ENCODE measurements around the gene MUC22.

The MUC22 gene

DNA sequence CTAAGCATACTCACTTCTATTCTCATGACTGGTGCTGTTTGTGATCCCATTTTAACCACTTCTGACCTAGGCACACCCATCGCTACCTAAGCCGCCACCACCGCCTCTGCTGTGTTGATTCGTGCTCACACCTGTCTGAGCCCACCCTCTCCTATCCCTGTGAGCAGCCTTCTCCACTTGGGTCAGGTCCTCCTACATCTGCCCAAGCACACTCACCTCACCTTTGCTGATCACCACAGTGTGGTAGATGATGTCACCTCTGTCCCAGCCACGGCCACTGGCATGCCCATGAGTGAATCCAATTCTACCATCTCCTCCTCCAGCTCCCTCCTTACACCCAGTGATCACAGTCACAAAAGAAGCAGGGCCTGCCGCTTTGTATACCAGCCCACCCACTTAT lies 20.8 kb downstream of the MUC22 start:
- no peak overlapping the region for H3K9ac ChIP-seq (ENCODE audit: low read length)
- no peak overlapping the region for H2AFZ ChIP-seq (ENCODE audit: low read depth, low read length, severe bottlenecking)
- H3K4me3 ChIP-seq (ENCODE audit: insufficient read depth, low read length, poor library complexity, severe bottlenecking): no peak overlapping the region
- no peaks in the 10 kb centered on the region for H3K9me2 ChIP-seq (replicated peaks; ENCODE audit: insufficient read depth, low read length)
- no peak for TF ChIP-seq EZH2phosphoT487 (conservative IDR thresholded peaks at IDR 0.05; ENCODE audit: low read length)
- TF ChIP-seq, protein P1, sequence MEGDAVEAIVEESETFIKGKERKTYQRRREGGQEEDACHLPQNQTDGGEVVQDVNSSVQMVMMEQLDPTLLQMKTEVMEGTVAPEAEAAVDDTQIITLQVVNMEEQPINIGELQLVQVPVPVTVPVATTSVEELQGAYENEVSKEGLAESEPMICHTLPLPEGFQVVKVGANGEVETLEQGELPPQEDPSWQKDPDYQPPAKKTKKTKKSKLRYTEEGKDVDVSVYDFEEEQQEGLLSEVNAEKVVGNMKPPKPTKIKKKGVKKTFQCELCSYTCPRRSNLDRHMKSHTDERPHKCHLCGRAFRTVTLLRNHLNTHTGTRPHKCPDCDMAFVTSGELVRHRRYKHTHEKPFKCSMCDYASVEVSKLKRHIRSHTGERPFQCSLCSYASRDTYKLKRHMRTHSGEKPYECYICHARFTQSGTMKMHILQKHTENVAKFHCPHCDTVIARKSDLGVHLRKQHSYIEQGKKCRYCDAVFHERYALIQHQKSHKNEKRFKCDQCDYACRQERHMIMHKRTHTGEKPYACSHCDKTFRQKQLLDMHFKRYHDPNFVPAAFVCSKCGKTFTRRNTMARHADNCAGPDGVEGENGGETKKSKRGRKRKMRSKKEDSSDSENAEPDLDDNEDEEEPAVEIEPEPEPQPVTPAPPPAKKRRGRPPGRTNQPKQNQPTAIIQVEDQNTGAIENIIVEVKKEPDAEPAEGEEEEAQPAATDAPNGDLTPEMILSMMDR (IDR thresholded peaks at IDR 0.05; ENCODE audit: insufficient read depth, low read length, poor library complexity, severe bottlenecking): no peak
- no peaks in the 10 kb centered on the region for H3K36me3 ChIP-seq (ENCODE audit: low read length)
- no peaks in the 10 kb centered on the region for H3K79me2 ChIP-seq (ENCODE audit: insufficient read depth, low read length)
- no peak overlapping the region for H3K27ac ChIP-seq (ENCODE audit: low read depth, low read length)
- no peak overlapping the region for H3K4me2 ChIP-seq (ENCODE audit: low read depth, low read length, poor library complexity, severe bottlenecking)
- no peaks in the 10 kb centered on the region for H3K27me3 ChIP-seq (ENCODE audit: low read length)
- no peaks in the 10 kb centered on the region for H4K20me1 ChIP-seq (ENCODE audit: low read depth, low read length)
- H3K9me3 ChIP-seq (ENCODE audit: insufficient read depth, low read length): no peaks in the 10 kb centered on the region
- H3F3A ChIP-seq (ENCODE audit: insufficient read depth): no peaks in the 10 kb centered on the region

DNA sequence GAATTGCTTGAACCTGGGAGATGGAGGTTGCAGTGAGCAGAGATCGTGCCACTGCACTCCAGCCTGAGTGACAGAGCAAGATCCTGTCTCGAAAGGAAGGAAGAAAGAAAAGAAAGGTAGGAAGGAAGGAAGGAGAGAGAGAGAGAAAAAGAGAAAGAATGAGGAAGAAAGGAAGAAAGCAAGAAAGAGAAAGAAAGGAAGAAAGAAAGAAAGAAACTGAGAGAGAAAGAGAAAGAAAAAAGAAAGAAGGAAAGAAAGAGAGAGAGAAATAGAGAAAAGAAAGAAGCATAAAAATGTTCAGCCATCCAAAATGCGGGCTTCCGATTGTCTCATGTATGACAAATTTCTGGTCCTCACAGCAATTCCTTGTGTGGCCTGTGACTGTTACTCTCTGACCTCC lies 22.8 kb downstream of the MUC22 start:
- H3K4me2 ChIP-seq (ENCODE audit: low read depth, low read length, poor library complexity, severe bottlenecking): no peak overlapping the region
- H3K9me2 ChIP-seq (replicated peaks; ENCODE audit: insufficient read depth, low read length): no peaks in the 10 kb centered on the region
- H2AFZ ChIP-seq (ENCODE audit: low read depth, low read length, severe bottlenecking): no peak overlapping the region
- H3K9me3 ChIP-seq (ENCODE audit: insufficient read depth, low read length): no peaks in the 10 kb centered on the region
- TF ChIP-seq EZH2phosphoT487 (conservative IDR thresholded peaks at IDR 0.05; ENCODE audit: low read length): no peak
- TF ChIP-seq, protein P1 (IDR thresholded peaks at IDR 0.05; ENCODE audit: insufficient read depth, low read length, poor library complexity, severe bottlenecking): no peak
- H3K79me2 ChIP-seq (ENCODE audit: insufficient read depth, low read length): no peaks in the 10 kb centered on the region
- no peaks in the 10 kb centered on the region for H3F3A ChIP-seq (ENCODE audit: insufficient read depth)
- no peak overlapping the region for H3K4me3 ChIP-seq (ENCODE audit: insufficient read depth, low read length, poor library complexity, severe bottlenecking)
- H4K20me1 ChIP-seq (ENCODE audit: low read depth, low read length): no peaks in the 10 kb centered on the region
- no peak overlapping the region for H3K27ac ChIP-seq (ENCODE audit: low read depth, low read length)
- H3K36me3 ChIP-seq (ENCODE audit: low read length): no peaks in the 10 kb centered on the region
- no peak overlapping the region for H3K9ac ChIP-seq (ENCODE audit: low read length)
- H3K27me3 ChIP-seq (ENCODE audit: low read length): no peaks in the 10 kb centered on the region

DNA sequence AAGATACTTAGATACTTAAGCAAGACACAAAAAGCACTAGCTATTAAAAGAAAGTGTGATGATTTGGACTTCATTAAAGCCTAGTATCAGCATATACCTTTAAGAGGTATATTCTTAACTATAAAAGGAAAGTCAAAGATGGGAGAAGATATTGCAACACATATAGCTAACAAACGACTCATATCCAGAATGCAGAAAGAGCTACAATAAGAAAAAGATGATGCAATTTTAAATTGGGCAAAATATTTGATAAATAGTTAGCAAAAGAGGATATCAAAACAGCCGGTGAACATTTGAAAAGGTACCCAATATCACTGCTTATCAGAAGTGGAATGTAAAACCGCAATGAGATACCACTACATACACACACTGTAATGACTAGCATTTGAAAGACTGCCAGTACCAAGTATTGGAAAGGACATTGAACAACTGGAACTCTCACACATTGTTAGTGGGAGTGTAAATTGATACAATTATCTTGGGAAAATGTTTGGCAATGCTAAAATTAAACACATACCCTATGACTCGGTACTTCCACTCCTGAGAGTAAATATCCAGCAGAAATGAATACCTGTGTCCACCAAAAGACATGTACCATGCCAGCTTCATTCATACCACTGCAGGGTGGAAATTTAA lies 25.7 kb downstream of the MUC22 start:
- H3K36me3 ChIP-seq (ENCODE audit: low read length): no peaks in the 10 kb centered on the region
- TF ChIP-seq, protein P1 (IDR thresholded peaks at IDR 0.05; ENCODE audit: insufficient read depth, low read length, poor library complexity, severe bottlenecking): no peak
- TF ChIP-seq EZH2phosphoT487 (conservative IDR thresholded peaks at IDR 0.05; ENCODE audit: low read length): no peak
- no peaks in the 10 kb centered on the region for H4K20me1 ChIP-seq (ENCODE audit: low read depth, low read length)
- H3K79me2 ChIP-seq (ENCODE audit: insufficient read depth, low read length): no peaks in the 10 kb centered on the region
- H3F3A ChIP-seq (ENCODE audit: insufficient read depth): no peaks in the 10 kb centered on the region
- H3K4me3 ChIP-seq (ENCODE audit: insufficient read depth, low read length, poor library complexity, severe bottlenecking): no peak overlapping the region
- no peak overlapping the region for H2AFZ ChIP-seq (ENCODE audit: low read depth, low read length, severe bottlenecking)
- no peaks in the 10 kb centered on the region for H3K9me2 ChIP-seq (replicated peaks; ENCODE audit: insufficient read depth, low read length)
- no peaks in the 10 kb centered on the region for H3K9me3 ChIP-seq (ENCODE audit: insufficient read depth, low read length)
- H3K27ac ChIP-seq (ENCODE audit: low read depth, low read length): no peak overlapping the region
- H3K4me2 ChIP-seq (ENCODE audit: low read depth, low read length, poor library complexity, severe bottlenecking): no peak overlapping the region
- H3K27me3 ChIP-seq (ENCODE audit: low read length): no peaks in the 10 kb centered on the region
- no peak overlapping the region for H3K9ac ChIP-seq (ENCODE audit: low read length)
